GM23338 (cell line): ENCODE data around the gene LRBA. TPM values are rescaled to one million over a fixed set of nuclear protein-coding genes. Genes with fewer than 3 reads are reported as not detected.

Experiments used
- ATAC-seq: fragments of 200-7000 bp; cut with Tn5 transposase; 3 replicates; pipeline ENCODE4 v1.9.1; 2020
- DNase-seq: peaks from one replicate; pipeline ENCODE4 v3.0.0-alpha.2; 2015; ENCODE audit warnings: low spot score
- H2AFZ ChIP-seq: fragments of 200-600 bp; sonication (generic); 2 replicates; pipeline ENCODE4 v1.8.0; 2016; ENCODE audit warnings: antibody characterized with exemption, mild to moderate bottlenecking, moderate library complexity
- H3F3A ChIP-seq: fragments of 200-600 bp; sonication (generic); replicated peaks from 2 replicates; pipeline ENCODE4 v1.8.0; 2017; ENCODE audit warnings: antibody characterized with exemption, mixed run types, low read depth
- H3K27ac ChIP-seq: fragments of 200-600 bp; sonication (generic); 2 replicates; pipeline ENCODE4 v1.6.1; 2016; ENCODE audit warnings: low read depth
- H3K27me3 ChIP-seq: fragments of 200-600 bp; sonication (generic); 2 replicates; pipeline ENCODE4 v1.8.0; 2016; ENCODE audit warnings: mild to moderate bottlenecking, mixed run types, moderate library complexity; ENCODE audit not compliant: insufficient read depth
- H3K36me3 ChIP-seq: fragments of 200-600 bp; sonication (generic); 2 replicates; pipeline ENCODE4 v1.8.0; 2016; ENCODE audit warnings: mild to moderate bottlenecking; ENCODE audit not compliant: insufficient read depth
- H3K4me1 ChIP-seq: fragments of 200-600 bp; sonication (generic); 2 replicates; pipeline ENCODE4 v1.8.0; 2016; ENCODE audit warnings: mild to moderate bottlenecking, moderate library complexity; ENCODE audit not compliant: insufficient read depth
- H3K4me2 ChIP-seq: fragments of 200-600 bp; sonication (generic); 2 replicates; pipeline ENCODE4 v1.7.1; 2017; ENCODE audit warnings: mixed run types
- H3K4me3 ChIP-seq: fragments of 200-600 bp; sonication (generic); 2 replicates; pipeline ENCODE4 v1.6.1; 2016; ENCODE audit warnings: mixed run types
- H3K79me2 ChIP-seq: fragments of 200-600 bp; sonication (generic); replicated peaks from 2 replicates; pipeline ENCODE4 v1.8.0; 2017; ENCODE audit warnings: mild to moderate bottlenecking; ENCODE audit not compliant: insufficient read depth
- H3K9me2 ChIP-seq: fragments of 200-600 bp; sonication (generic); 2 replicates; pipeline ENCODE4 v1.8.0; 2017; ENCODE audit not compliant: insufficient read depth
- H4K20me1 ChIP-seq: fragments of 200-600 bp; sonication (generic); replicated peaks from 2 replicates; pipeline ENCODE4 v1.8.0; 2017; ENCODE audit warnings: mild to moderate bottlenecking; ENCODE audit not compliant: insufficient read depth
- H3K27ac Mint-ChIP-seq: 2 replicates; pipeline ENCODE4 v1.8.0; 2020; ENCODE audit warnings: inconsistent platforms, mild to moderate bottlenecking, moderate library complexity, mixed read lengths
- H3K27me3 Mint-ChIP-seq: 3 replicates; pipeline ENCODE4 v1.8.0; 2022; ENCODE audit warnings: low read depth, mild to moderate bottlenecking, moderate library complexity, mixed read lengths, inconsistent platforms; ENCODE audit not compliant: insufficient read depth, poor library complexity
- H3K36me3 Mint-ChIP-seq: 3 replicates; pipeline ENCODE4 v1.8.0; 2021; ENCODE audit warnings: low read depth, mild to moderate bottlenecking, inconsistent platforms, moderate library complexity, mixed read lengths
- H3K4me1 Mint-ChIP-seq: 3 replicates; pipeline ENCODE4 v1.8.0; 2020; ENCODE audit warnings: mild to moderate bottlenecking, inconsistent platforms, mixed read lengths
- H3K4me3 Mint-ChIP-seq: 3 replicates; pipeline ENCODE4 v1.8.0; 2021; ENCODE audit warnings: moderate library complexity, mild to moderate bottlenecking, inconsistent platforms, mixed read lengths
- H3K9me3 Mint-ChIP-seq: 3 replicates; pipeline ENCODE4 v1.8.0; 2020; ENCODE audit warnings: moderate library complexity, mild to moderate bottlenecking, inconsistent platforms, mixed read lengths
- CREB1 ChIP-seq: fragments of 250-450 bp; sonication (Bioruptor Pico); IDR thresholded peaks from 2 replicates; pipeline ENCODE4 v1.5.0; 2020; ENCODE audit warnings: low read depth, mild to moderate bottlenecking, moderate library complexity
- EZH2 ChIP-seq: fragments of 200-600 bp; sonication (generic); IDR thresholded peaks from one replicate; pipeline ENCODE4 v1.8.0; 2017; ENCODE audit warnings: antibody characterized with exemption, mild to moderate bottlenecking, low read depth; ENCODE audit not compliant: unreplicated experiment
- EZH2phosphoT487 ChIP-seq: fragments of 200-600 bp; sonication (generic); IDR thresholded peaks from one replicate; pipeline ENCODE4 v1.8.1; 2018; ENCODE audit warnings: antibody characterized with exemption; ENCODE audit not compliant: unreplicated experiment
- JUNB ChIP-seq: IDR thresholded peaks from one replicate; pipeline ENCODE4 v1.6.1; 2016; ENCODE audit warnings: antibody characterized with exemption; ENCODE audit not compliant: unreplicated experiment
- NANOG ChIP-seq: IDR thresholded peaks from 2 replicates; pipeline ENCODE4 v1.6.1; 2016; ENCODE audit warnings: antibody characterized with exemption, borderline replicate concordance
- ZNF114 ChIP-seq: fragments of 250-450 bp; sonication (Bioruptor Pico); IDR thresholded peaks from 2 replicates; pipeline ENCODE4 v1.5.0; 2020; ENCODE audit warnings: mild to moderate bottlenecking, moderate library complexity
- ZNF331 ChIP-seq: fragments of 250-450 bp; sonication (Bioruptor Pico); IDR thresholded peaks from 2 replicates; pipeline ENCODE4 v1.5.0; 2020; ENCODE audit warnings: low read depth, mild to moderate bottlenecking, moderate library complexity
- polyA plus RNA-seq: library from polyadenylated mRNA; unstranded; fragments of >200 nt; fragmentation: Nextera tagmentation; extraction: Ambion mirVana; gene quantifications from 2 replicates; pipeline ENCODE4 v1.2.1, GENCODE V29; 2016
- total RNA-seq: library from RNA; depleted of rRNA; stranded (reverse); fragments of >200 nt; shearing (Covaris generic); gene quantifications from 2 replicates; pipeline ENCODE4 v1.2.3, GENCODE V29; 2014
- TF ChIP-seq, protein P1 (sequence below): IDR thresholded peaks from 2 replicates; pipeline ENCODE4 v1.6.1; 2016; ENCODE audit warnings: antibody characterized with exemption
- TF ChIP-seq, protein P2 (sequence below), 2 experiments: fragments of 200-600 bp in 1 of 2; sonication (generic) in 1 of 2; conservative IDR thresholded peaks; 2 replicates each; pipeline versions ENCODE4 v1.5.1 to v1.6.1; 2016 to 2017; ENCODE audit warnings: antibody characterized with exemption in 2 of 2, low read depth in 2 of 2, mild to moderate bottlenecking in 2 of 2, moderate library complexity in 1 of 2
- TF ChIP-seq, protein P3 (sequence below): fragments of 250-450 bp; sonication (Bioruptor Pico); IDR thresholded peaks from 2 replicates; pipeline ENCODE4 v1.5.0; 2020; ENCODE audit warnings: mild to moderate bottlenecking, moderate library complexity

Gene LRBA
- total and polyA plus RNA-seq, 2 experiments from 2014 or later = 23.3 to 126 TPM

DNA sequence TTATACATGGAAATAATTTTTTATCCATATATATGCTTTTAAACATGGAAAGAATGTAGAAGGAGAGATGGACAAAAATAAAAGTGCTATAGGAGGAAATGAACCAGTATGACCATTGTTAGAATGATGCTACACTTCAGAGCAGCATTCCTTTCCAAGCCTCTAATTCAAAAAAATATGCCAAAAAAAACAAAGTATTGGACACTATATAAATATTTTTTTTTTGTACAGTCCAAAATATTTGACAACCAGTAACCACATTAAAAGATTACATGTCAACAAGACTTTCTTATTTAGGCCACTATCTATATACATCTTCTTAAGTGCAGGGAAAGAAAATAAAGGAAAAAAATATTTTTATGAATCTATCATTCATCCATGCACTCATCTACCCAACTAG lies 198.6 kb downstream of the LRBA start:
- Histone ChIP-seq H3F3A (no peaks in the 10 kb centered on the region), H4K20me1 (no peaks in the 10 kb centered on the region), H2AFZ (no peak overlapping the region), H3K4me1 (no peaks in the 10 kb centered on the region), H3K79me2 (0 out of 2 replicates have a peak, but pooled peaks cover 5% of the 10 kb centered on the region), H3K4me2 (no peak overlapping the region), H3K27ac (no peak overlapping the region), H3K27me3 (no peaks in the 10 kb centered on the region), H3K4me3 (no peak overlapping the region), H3K36me3 (no peaks in the 10 kb centered on the region), H3K9me2 (no peaks in the 10 kb centered on the region)
- H3K36me3 Mint-ChIP-seq = peaks cover 5% of the 10 kb centered on the region; the same call in 2 of the 3 replicates
- DNase-seq = no peak
- no peak for ATAC-seq
- TF ChIP-seq EZH2 = no peak
- TF ChIP-seq JUNB = no peak
- no peak for TF ChIP-seq NANOG
- TF ChIP-seq, protein P1, sequence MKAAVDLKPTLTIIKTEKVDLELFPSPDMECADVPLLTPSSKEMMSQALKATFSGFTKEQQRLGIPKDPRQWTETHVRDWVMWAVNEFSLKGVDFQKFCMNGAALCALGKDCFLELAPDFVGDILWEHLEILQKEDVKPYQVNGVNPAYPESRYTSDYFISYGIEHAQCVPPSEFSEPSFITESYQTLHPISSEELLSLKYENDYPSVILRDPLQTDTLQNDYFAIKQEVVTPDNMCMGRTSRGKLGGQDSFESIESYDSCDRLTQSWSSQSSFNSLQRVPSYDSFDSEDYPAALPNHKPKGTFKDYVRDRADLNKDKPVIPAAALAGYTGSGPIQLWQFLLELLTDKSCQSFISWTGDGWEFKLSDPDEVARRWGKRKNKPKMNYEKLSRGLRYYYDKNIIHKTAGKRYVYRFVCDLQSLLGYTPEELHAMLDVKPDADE = no peak
- TF ChIP-seq, protein P2, sequence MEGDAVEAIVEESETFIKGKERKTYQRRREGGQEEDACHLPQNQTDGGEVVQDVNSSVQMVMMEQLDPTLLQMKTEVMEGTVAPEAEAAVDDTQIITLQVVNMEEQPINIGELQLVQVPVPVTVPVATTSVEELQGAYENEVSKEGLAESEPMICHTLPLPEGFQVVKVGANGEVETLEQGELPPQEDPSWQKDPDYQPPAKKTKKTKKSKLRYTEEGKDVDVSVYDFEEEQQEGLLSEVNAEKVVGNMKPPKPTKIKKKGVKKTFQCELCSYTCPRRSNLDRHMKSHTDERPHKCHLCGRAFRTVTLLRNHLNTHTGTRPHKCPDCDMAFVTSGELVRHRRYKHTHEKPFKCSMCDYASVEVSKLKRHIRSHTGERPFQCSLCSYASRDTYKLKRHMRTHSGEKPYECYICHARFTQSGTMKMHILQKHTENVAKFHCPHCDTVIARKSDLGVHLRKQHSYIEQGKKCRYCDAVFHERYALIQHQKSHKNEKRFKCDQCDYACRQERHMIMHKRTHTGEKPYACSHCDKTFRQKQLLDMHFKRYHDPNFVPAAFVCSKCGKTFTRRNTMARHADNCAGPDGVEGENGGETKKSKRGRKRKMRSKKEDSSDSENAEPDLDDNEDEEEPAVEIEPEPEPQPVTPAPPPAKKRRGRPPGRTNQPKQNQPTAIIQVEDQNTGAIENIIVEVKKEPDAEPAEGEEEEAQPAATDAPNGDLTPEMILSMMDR (conservative IDR thresholded peaks at IDR 0.05; ENCODE audit: low read depth in 2 of 2) = no peak
- no peak for TF ChIP-seq ZNF331
- TF ChIP-seq ZNF114 (CRISPR knock-in tag) = no peak
- TF ChIP-seq EZH2phosphoT487 = no peak
- no peak for TF ChIP-seq CREB1
- no peaks in the 10 kb centered on the region for H3K27me3 Mint-ChIP-seq
- no peaks in the 10 kb centered on the region for H3K9me3 Mint-ChIP-seq
- no peak overlapping the region for H3K27ac Mint-ChIP-seq
- no peak overlapping the region for H3K4me3 Mint-ChIP-seq
- H3K4me1 Mint-ChIP-seq = peaks cover 2% of the 10 kb centered on the region; the same call in 2 of the 3 replicates

DNA sequence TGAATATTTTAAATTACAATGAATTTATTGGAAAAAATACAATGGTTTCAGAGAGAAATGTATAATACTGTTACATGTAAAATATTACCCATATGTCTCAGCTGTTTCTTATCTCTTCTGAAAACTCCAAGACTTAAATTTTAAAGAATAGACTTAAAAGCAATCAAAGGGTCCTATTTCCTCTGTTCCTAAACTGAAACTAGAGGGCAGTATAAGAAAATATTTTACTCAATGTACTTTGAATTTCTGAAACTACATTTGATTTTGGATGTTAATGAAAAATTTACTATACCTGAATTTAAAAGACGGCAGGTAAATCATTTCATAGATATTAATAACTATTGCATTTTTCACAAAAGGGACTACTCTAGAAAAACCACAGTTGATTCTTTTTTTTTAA lies 200.2 kb downstream of the LRBA start:
- no peak overlapping the region for H3K4me3 ChIP-seq
- no peaks in the 10 kb centered on the region for H3K36me3 ChIP-seq
- H3K4me1 ChIP-seq = no peaks in the 10 kb centered on the region
- no peak for DNase-seq
- Mint-ChIP-seq H3K27ac (no peak overlapping the region), H3K36me3 (peaks cover 5% of the 10 kb centered on the region; the same call in 2 of the 3 replicates), H3K4me1 (no peaks in the 10 kb centered on the region), H3K27me3 (no peaks in the 10 kb centered on the region), H3K9me3 (no peaks in the 10 kb centered on the region), H3K4me3 (no peak overlapping the region)
- no peaks in the 10 kb centered on the region for H3F3A ChIP-seq
- H2AFZ ChIP-seq = no peak overlapping the region
- no peaks in the 10 kb centered on the region for H4K20me1 ChIP-seq
- H3K79me2 ChIP-seq = 0 out of 2 replicates have a peak, but pooled peaks cover 5% of the 10 kb centered on the region
- no peak overlapping the region for H3K27ac ChIP-seq
- ATAC-seq = no peak
- no peaks in the 10 kb centered on the region for H3K27me3 ChIP-seq
- H3K9me2 ChIP-seq = no peaks in the 10 kb centered on the region
- no peak overlapping the region for H3K4me2 ChIP-seq
- TF ChIP-seq EZH2phosphoT487 = no peak
- TF ChIP-seq, protein P3, sequence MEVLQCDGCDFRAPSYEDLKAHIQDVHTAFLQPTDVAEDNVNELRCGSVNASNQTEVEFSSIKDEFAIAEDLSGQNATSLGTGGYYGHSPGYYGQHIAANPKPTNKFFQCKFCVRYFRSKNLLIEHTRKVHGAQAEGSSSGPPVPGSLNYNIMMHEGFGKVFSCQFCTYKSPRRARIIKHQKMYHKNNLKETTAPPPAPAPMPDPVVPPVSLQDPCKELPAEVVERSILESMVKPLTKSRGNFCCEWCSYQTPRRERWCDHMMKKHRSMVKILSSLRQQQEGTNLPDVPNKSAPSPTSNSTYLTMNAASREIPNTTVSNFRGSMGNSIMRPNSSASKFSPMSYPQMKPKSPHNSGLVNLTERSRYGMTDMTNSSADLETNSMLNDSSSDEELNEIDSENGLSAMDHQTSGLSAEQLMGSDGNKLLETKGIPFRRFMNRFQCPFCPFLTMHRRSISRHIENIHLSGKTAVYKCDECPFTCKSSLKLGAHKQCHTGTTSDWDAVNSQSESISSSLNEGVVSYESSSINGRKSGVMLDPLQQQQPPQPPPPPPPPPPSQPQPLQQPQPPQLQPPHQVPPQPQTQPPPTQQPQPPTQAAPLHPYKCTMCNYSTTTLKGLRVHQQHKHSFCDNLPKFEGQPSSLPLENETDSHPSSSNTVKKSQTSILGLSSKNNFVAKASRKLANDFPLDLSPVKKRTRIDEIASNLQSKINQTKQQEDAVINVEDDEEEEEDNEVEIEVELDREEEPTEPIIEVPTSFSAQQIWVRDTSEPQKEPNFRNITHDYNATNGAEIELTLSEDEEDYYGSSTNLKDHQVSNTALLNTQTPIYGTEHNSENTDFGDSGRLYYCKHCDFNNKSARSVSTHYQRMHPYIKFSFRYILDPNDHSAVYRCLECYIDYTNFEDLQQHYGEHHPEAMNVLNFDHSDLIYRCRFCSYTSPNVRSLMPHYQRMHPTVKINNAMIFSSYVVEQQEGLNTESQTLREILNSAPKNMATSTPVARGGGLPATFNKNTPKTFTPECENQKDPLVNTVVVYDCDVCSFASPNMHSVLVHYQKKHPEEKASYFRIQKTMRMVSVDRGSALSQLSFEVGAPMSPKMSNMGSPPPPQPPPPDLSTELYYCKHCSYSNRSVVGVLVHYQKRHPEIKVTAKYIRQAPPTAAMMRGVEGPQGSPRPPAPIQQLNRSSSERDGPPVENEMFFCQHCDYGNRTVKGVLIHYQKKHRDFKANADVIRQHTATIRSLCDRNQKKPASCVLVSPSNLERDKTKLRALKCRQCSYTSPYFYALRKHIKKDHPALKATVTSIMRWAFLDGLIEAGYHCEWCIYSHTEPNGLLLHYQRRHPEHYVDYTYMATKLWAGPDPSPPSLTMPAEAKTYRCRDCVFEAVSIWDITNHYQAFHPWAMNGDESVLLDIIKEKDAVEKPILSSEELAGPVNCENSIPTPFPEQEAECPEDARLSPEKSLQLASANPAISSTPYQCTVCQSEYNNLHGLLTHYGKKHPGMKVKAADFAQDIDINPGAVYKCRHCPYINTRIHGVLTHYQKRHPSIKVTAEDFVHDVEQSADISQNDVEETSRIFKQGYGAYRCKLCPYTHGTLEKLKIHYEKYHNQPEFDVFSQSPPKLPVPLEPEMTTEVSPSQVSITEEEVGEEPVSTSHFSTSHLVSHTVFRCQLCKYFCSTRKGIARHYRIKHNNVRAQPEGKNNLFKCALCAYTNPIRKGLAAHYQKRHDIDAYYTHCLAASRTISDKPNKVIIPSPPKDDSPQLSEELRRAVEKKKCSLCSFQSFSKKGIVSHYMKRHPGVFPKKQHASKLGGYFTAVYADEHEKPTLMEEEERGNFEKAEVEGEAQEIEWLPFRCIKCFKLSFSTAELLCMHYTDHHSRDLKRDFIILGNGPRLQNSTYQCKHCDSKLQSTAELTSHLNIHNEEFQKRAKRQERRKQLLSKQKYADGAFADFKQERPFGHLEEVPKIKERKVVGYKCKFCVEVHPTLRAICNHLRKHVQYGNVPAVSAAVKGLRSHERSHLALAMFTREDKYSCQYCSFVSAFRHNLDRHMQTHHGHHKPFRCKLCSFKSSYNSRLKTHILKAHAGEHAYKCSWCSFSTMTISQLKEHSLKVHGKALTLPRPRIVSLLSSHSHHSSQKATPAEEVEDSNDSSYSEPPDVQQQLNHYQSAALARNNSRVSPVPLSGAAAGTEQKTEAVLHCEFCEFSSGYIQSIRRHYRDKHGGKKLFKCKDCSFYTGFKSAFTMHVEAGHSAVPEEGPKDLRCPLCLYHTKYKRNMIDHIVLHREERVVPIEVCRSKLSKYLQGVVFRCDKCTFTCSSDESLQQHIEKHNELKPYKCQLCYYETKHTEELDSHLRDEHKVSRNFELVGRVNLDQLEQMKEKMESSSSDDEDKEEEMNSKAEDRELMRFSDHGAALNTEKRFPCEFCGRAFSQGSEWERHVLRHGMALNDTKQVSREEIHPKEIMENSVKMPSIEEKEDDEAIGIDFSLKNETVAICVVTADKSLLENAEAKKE (CRISPR knock-in tag) = no peak
- TF ChIP-seq, protein P2 (conservative IDR thresholded peaks at IDR 0.05; ENCODE audit: low read depth in 2 of 2) = peak in 1 of 2 experiments; percentile 48; a peak in 2 of 4 replicates
- TF ChIP-seq CREB1 = no peak
- no peak for TF ChIP-seq ZNF331
- no peak for TF ChIP-seq ZNF114 (CRISPR knock-in tag)
